ENCODE data around the gene DMD.
"Not testable (repeated sequence)": the region's sequence is repeated elsewhere in the genome, so short reads cannot be mapped to it uniquely, and the experiment has no call there.

Gene DMD

GRCh38 chrX:32451954-32452695, 759.2 kb downstream of the DMD start:
- no peak for DNase-seq

GRCh38 chrX:32448945-32449344, 762.4 kb downstream of the DMD start:
- DNase-seq: no peak

GRCh38 chrX:32448320-32448719, 763.0 kb downstream of the DMD start:
- DNase-seq: no peak

GRCh38 chrX:32447640-32448039, 763.7 kb downstream of the DMD start:
- no peak for DNase-seq

- no peak for DNase-seq
These were observed 767.5 kb downstream of the DMD start for GRCh38 chrX:32443841-32444240.

- no peak for DNase-seq
These were observed 790.1 kb downstream of the DMD start for GRCh38 chrX:32421266-32421665.

- no peak for DNase-seq
These were observed 803.0 kb downstream of the DMD start for GRCh38 chrX:32408389-32408788.

GRCh38 chrX:32397562-32398216, 813.7 kb downstream of the DMD start:
- no peak for DNase-seq

GRCh38 chrX:32395878-32396277, 815.5 kb downstream of the DMD start:
- no peak for DNase-seq

- no peak for DNase-seq
These were observed 818.7 kb downstream of the DMD start for GRCh38 chrX:32392655-32393054.

GRCh38 chrX:32370456-32371205, 840.7 kb downstream of the DMD start:
- DNase-seq: no peak

GRCh38 chrX:32293962-32294700, 917.2 kb downstream of the DMD start:
- no peak for DNase-seq

GRCh38 chrX:32289356-32289755, 922.0 kb downstream of the DMD start:
- no peak for DNase-seq

- DNase-seq: no peak
These were observed 929.5 kb downstream of the DMD start for GRCh38 chrX:32281853-32282252.

- no peak for DNase-seq
These were observed 930.4 kb downstream of the DMD start for GRCh38 chrX:32280921-32281320.

- no peak for DNase-seq
These were observed 930.9 kb downstream of the DMD start for GRCh38 chrX:32280489-32280888.

- no peak for DNase-seq
These were observed 935.2 kb downstream of the DMD start for GRCh38 chrX:32276153-32276552.

- no peak for DNase-seq
These were observed 941.5 kb downstream of the DMD start for GRCh38 chrX:32269866-32270265.

GRCh38 chrX:32268207-32268606, 943.1 kb downstream of the DMD start:
- DNase-seq: no peak

- no peak for DNase-seq
These were observed 943.6 kb downstream of the DMD start for GRCh38 chrX:32267796-32268195.

GRCh38 chrX:32246675-32247074, 964.7 kb downstream of the DMD start:
- not testable (repeated sequence) for DNase-seq

- DNase-seq: no peak
These were observed 1015.7 kb downstream of the DMD start for GRCh38 chrX:32195611-32196010.

- no peak for DNase-seq
These were observed 1020.0 kb downstream of the DMD start for GRCh38 chrX:32191316-32191715.

Data from SW 1271 (cell line).